Stomach (tissue), 9 donors: Measurements from ENCODE around the gene PLXNA2. TPM values are rescaled to one million over a fixed set of nuclear protein-coding genes. Genes with fewer than 3 reads are reported as not detected.

ENCODE experiments used
- DNase-seq, 2 donors: peaks; one replicate each; pipeline versions ENCODE4 v3.0.0 to v3.0.0-alpha.2; 2013 to 2019
- H3K27ac ChIP-seq, 5 donors: fragments of 200-600 bp in 4 of 5; sonication (generic) in 4 of 5; one replicate each; pipeline ENCODE4 v1.5.1; 2013 to 2019; ENCODE audit warnings: mild to moderate bottlenecking in 1 of 5, moderate library complexity in 1 of 5
- H3K27me3 ChIP-seq, 3 donors: fragments of 200-600 bp; sonication (generic); one replicate each; pipeline ENCODE4 v1.5.1; 2017 to 2019; ENCODE audit warnings: mixed run types in 1 of 3
- H3K36me3 ChIP-seq, 4 donors: fragments of 200-600 bp; sonication (generic); 1 replicate in 3 of 4; 2 replicates in 1 of 4; pipeline ENCODE4 v1.5.1; 2016 to 2019
- H3K4me1 ChIP-seq, 4 donors: fragments of 200-600 bp; sonication (generic); one replicate each; pipeline ENCODE4 v1.5.1; 2016 to 2019
- H3K4me3 ChIP-seq, 4 donors: fragments of 200-600 bp; sonication (generic) in 3 of 4; one replicate each; pipeline ENCODE4 v1.5.1; 2016 to 2019; ENCODE audit warnings: mild to moderate bottlenecking in 1 of 4
- H3K9me3 ChIP-seq, 4 donors: fragments of 200-600 bp; sonication (generic); one replicate each; pipeline ENCODE4 v1.5.1; 2016 to 2019
- EP300 ChIP-seq: sonication (generic); formaldehyde crosslinking; IDR thresholded peaks from one replicate; pipeline ENCODE4 v1.6.1; 2017; ENCODE audit warnings: antibody characterized with exemption
- POLR2A ChIP-seq, 4 donors: fragments of 450-650 bp; IDR thresholded peaks; one replicate each; pipeline ENCODE4 v1.6.1; 2016; ENCODE audit warnings: antibody characterized with exemption in 4 of 4, control low read depth in 2 of 4, mild to moderate bottlenecking in 1 of 4, moderate library complexity in 1 of 4
- POLR2AphosphoS5 ChIP-seq, 3 donors: sonication (generic); formaldehyde crosslinking; IDR thresholded peaks; one replicate each; pipeline ENCODE4 v1.6.1; 2016; ENCODE audit warnings: antibody characterized with exemption in 3 of 3
- WGBS, 5 donors: extraction: QIAGEN DNeasy Blood & Tissue Kit in 3 of 5; methylation state at CpG; one replicate each; pipeline versions ENCODE4 v1.1.5 to v1.1.7; 2013 to 2018; 5-methylcytosine and 5-hydroxymethylcytosine counted together
- intact Hi-C: fragments of 100-400 bp; cut with DNase I; formaldehyde crosslinking; loops from one replicate; pipeline ENCODE4 v1.15.1; 2023; ENCODE audit warnings: low total_unique reads
- polyA plus RNA-seq, 3 donors: library from polyadenylated mRNA; stranded (reverse); fragments of 200-250 nt; gene quantifications; one replicate each; pipeline ENCODE4 v1.2.3, GENCODE V29; 2013
- small RNA-seq, 4 donors: library from RNA; depleted of rRNA; stranded (forward); fragments of <200 nt; gene quantifications; one replicate each; pipeline ENCODE3, GENCODE V24; 2016
- total RNA-seq, 5 donors: library from RNA; depleted of rRNA; stranded (reverse); fragments of >200 nt; gene quantifications; one replicate each; pipeline versions ENCODE4 v1.1.0 to v1.2.3, GENCODE V29; 2014 to 2016
- TF ChIP-seq, protein P1 (sequence below), 7 experiments: fragments of 450-650 bp in 4 of 7; fragments of 200-600 bp in 3 of 7; sonication (generic) in 3 of 7; IDR thresholded peaks; one replicate each; pipeline ENCODE4 v1.5.1; 2016 to 2019; ENCODE audit warnings: antibody characterized with exemption in 7 of 7, control low read depth in 2 of 7, mild to moderate bottlenecking in 1 of 7
- donor health status: healthy with polysubstance abuse.
- donor health status: Bipolar disorder and iron deficiency.
- donor health status: healthy.

Gene PLXNA2
- total and polyA plus RNA-seq, 8 donors: 2.7 to 185 (median 28.7) TPM

- peaks cover 0 to 16% (median 12%) of the 10 kb centered on the region in 4 donors for H3K4me1 ChIP-seq
- no peaks in the 10 kb centered on the region for H3K36me3 ChIP-seq
- intact Hi-C loops: no loop called here
- no peaks in the 10 kb centered on the region for H3K27me3 ChIP-seq
- no peak for DNase-seq
- 45 to 77% (median 70%) methylated on average over 5 of the region's 5 CpGs for WGBS, 5 donors
- no peaks in the 10 kb centered on the region for H3K9me3 ChIP-seq
- H3K27ac ChIP-seq: no peak overlapping the region
- no peak overlapping the region for H3K4me3 ChIP-seq
- TF ChIP-seq POLR2A (IDR thresholded peaks at IDR 0.05) (no peak), POLR2AphosphoS5 (IDR thresholded peaks at IDR 0.05) (no peak), EP300 (no peak)
- TF ChIP-seq, protein P1, sequence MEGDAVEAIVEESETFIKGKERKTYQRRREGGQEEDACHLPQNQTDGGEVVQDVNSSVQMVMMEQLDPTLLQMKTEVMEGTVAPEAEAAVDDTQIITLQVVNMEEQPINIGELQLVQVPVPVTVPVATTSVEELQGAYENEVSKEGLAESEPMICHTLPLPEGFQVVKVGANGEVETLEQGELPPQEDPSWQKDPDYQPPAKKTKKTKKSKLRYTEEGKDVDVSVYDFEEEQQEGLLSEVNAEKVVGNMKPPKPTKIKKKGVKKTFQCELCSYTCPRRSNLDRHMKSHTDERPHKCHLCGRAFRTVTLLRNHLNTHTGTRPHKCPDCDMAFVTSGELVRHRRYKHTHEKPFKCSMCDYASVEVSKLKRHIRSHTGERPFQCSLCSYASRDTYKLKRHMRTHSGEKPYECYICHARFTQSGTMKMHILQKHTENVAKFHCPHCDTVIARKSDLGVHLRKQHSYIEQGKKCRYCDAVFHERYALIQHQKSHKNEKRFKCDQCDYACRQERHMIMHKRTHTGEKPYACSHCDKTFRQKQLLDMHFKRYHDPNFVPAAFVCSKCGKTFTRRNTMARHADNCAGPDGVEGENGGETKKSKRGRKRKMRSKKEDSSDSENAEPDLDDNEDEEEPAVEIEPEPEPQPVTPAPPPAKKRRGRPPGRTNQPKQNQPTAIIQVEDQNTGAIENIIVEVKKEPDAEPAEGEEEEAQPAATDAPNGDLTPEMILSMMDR (IDR thresholded peaks at IDR 0.05): no peak
Observed at GRCh38 chr1:207972337-207972736, 271.8 kb downstream of the PLXNA2 start.

Small RNAs within 50 kb of the gene (small RNA-seq; reads per million reads assigned to genes)
- gene AL606753.1: 0 reads per million in 4 donors
